Fibroblast of pulmonary artery (primary cell): Measurements from ENCODE around the gene DNMT3A.
A peak's percentile ranks its signal among the peaks of the same experiment; 100 is the strongest.

ENCODE experiments used
- DNase-seq: peaks from one replicate; pipeline ENCODE4 v3.0.0-alpha.2; 2010; ENCODE audit warnings: low read depth
- H3K4me3 ChIP-seq: replicated peaks from 2 replicates; pipeline ENCODE4 v1.5.1; 2011; ENCODE audit warnings: low read depth, mild to moderate bottlenecking, control low read depth, low read length, moderate library complexity
- CTCF ChIP-seq: IDR thresholded peaks from 2 replicates; pipeline ENCODE4 v1.5.1; 2011; ENCODE audit warnings: mild to moderate bottlenecking, control low read depth, low read length, inconsistent platforms; ENCODE audit errors: missing control alignments

DNMT3A gene

DNA sequence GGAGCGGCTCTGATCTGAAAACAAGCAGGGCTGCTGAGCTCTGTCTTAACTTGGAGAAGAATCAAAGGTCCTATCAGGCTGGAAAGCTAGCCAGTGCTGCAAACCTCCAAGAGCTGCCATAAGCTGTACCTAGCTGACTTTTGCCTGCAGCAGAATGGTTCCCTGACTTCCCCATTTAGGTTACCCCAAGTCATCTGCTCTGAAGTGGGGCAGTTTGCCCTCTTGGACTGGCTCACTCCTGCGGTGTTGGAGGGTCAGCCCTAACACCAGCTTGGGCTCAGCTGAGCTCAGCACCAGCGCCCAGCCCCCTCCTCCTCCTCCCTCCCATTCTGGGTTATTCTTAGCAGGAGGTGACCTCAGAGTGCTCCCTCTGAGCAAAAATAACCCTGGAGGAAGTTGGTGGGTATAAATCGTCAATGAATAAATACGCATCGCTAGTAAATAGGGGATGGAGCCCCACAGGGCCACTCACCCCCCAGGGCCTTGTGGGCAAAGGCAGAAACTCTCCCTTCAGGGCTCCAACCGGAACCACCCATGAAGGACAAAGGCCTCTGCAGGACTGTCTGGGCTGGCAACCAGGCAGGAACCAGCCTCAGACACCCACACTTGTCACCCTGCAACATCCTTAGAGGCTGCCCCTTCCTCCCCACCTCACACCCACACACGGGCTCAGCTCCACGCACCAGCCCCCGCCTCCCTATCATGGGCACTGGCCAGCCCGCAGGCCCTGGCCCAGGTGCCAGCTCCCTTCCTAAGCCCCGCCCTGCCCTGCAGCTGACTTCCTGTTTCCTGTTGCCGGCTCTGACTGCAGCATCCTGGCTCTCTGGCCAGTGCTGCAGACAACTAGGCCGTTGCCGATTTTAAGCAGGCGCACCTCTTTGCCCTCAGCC is 46.9 kb downstream of the DNMT3A start:
- no peak for TF ChIP-seq CTCF

DNA sequence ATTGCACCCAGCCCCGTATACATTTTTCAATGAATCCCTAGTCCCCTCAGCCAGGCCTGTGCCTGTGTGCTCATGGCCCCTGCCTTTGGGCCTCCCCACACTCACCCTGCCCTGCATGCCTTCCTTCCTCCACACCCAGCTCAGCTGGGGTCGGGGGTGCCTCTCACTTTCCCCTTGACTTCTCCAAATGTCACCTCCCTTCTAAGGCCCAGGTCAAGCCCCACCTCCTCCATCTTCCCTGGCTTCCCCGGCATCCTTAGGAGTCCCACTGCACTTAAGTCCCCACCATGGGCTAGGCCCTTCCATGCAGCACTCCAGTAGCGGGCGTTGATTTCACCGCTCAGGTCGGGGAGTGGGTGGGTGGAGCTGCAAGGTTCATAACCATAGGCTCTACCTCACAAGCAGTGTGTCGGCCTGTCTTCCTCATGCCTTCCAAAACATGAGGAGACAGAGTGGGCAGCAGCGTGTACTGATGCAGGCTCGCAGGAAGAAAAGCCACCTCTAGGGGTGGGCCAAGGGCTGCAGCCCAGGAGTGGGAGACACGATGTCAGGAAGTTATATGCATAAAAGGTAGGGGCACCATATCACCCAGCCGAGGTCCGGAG is 47.7 kb downstream of the DNMT3A start:
- TF ChIP-seq CTCF, result no peak
- H3K4me3 ChIP-seq, result no peak overlapping the region
- DNase-seq, result no peak

More for the DNA sequence above, 46.9 kb downstream of the DNMT3A start:
- H3K4me3 ChIP-seq, result no peak overlapping the region
- DNase-seq, result peak; percentile 39

- DNase-seq, result peak; percentile 54
- TF ChIP-seq CTCF, result no peak
- H3K4me3 ChIP-seq, result no peak overlapping the region
Measured at GRCh38 chr2:25293145-25293544, 48.6 kb downstream of the DNMT3A start.

DNA sequence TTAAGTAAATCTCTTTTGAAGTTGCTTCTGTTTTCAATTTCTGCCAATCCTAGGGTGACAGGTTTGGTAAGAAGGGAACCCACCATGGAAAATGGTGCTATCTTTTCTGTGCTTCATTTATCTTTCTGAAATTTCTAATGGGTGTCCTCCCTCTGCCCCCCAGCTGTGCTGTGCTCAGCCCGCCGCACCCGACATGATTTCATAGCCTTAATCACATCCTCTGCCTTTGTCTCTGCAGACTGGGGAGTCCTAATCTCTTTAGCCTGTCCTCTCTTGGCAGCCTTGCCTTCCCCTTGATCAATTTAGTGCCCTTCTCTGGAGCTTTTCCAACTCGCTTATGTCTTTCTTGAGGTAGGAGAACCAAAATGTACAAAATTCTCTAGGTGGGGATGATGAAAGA is 49.3 kb downstream of the DNMT3A start:
- H3K4me3 ChIP-seq, result no peak overlapping the region
- DNase-seq, result no peak
- no peak for TF ChIP-seq CTCF

- TF ChIP-seq CTCF, result no peak
- H3K4me3 ChIP-seq, result no peak overlapping the region
- peak; percentile 41 for DNase-seq
Measured at GRCh38 chr2:25290811-25291495, 50.8 kb downstream of the DNMT3A start.

- no peak overlapping the region for H3K4me3 ChIP-seq
- DNase-seq, result no peak
- no peak for TF ChIP-seq CTCF
Measured at GRCh38 chr2:25286723-25287483, 54.8 kb downstream of the DNMT3A start.
